Liver (tissue), 9 donors: ENCODE data around the gene LRIG1. TPM values are rescaled to one million over a fixed set of nuclear protein-coding genes. Genes with fewer than 3 reads are reported as not detected.

Experiments used
- DNase-seq: peaks from one replicate; pipeline ENCODE4 v3.0.0-alpha.2; 2017; ENCODE audit warnings: low spot score
- H3K27ac ChIP-seq, 2 donors: one replicate each; pipeline ENCODE4 v1.7.0; 2013; ENCODE audit warnings: inconsistent platforms in 2 of 2, low read length in 2 of 2, control low read depth in 1 of 2, low read depth in 1 of 2, mild to moderate bottlenecking in 1 of 2
- H3K27me3 ChIP-seq, 4 donors: one replicate each; pipeline versions ENCODE4 v1.6.1 to v1.7.0; 2013; ENCODE audit warnings: low read length in 3 of 4, inconsistent platforms in 1 of 4, mild to moderate bottlenecking in 1 of 4, moderate library complexity in 1 of 4; ENCODE audit not compliant: control insufficient read depth in 4 of 4, insufficient read depth in 4 of 4
- H3K36me3 ChIP-seq, 4 donors: one replicate each; pipeline versions ENCODE4 v1.6.1 to v1.7.0; 2013; ENCODE audit warnings: low read length in 3 of 4, mild to moderate bottlenecking in 3 of 4, low read depth in 1 of 4, moderate library complexity in 1 of 4; ENCODE audit not compliant: control insufficient read depth in 4 of 4, insufficient read depth in 3 of 4
- H3K4me1 ChIP-seq, 4 donors: one replicate each; pipeline versions ENCODE4 v1.6.1 to v1.7.0; 2013; ENCODE audit warnings: low read length in 3 of 4, mild to moderate bottlenecking in 3 of 4, moderate library complexity in 1 of 4; ENCODE audit not compliant: control insufficient read depth in 4 of 4, insufficient read depth in 4 of 4
- H3K4me3 ChIP-seq, 3 donors: one replicate each; pipeline versions ENCODE4 v1.6.1 to v1.7.0; 2013; ENCODE audit warnings: low read length in 3 of 3, control low read depth in 1 of 3, low read depth in 1 of 3, mild to moderate bottlenecking in 1 of 3
- H3K9ac ChIP-seq, 2 donors: one replicate each; pipeline ENCODE4 v1.7.0; 2013; ENCODE audit warnings: low read length in 2 of 2, mild to moderate bottlenecking in 2 of 2, moderate library complexity in 2 of 2, control low read depth in 1 of 2, low read depth in 1 of 2
- H3K9me3 ChIP-seq, 4 donors: one replicate each; pipeline versions ENCODE4 v1.6.1 to v1.7.0; 2013; ENCODE audit warnings: low read length in 3 of 4; ENCODE audit not compliant: control insufficient read depth in 4 of 4
- ATF3 ChIP-seq: IDR thresholded peaks from 2 replicates; pipeline ENCODE4 v1.6.1; 2016; ENCODE audit warnings: antibody characterized with exemption
- CTCF ChIP-seq: fragments of 150-350 bp; IDR thresholded peaks from 2 replicates; pipeline ENCODE4 v1.5.1; 2017; ENCODE audit warnings: improper control_type of control experiment, low read depth, low read length; ENCODE audit not compliant: missing input control
- EGR1 ChIP-seq, 2 donors: IDR thresholded peaks; 2 replicates each; pipeline ENCODE4 v1.6.1; 2016 to 2018; ENCODE audit warnings: antibody characterized with exemption in 2 of 2, low read depth in 2 of 2
- FOXA1 ChIP-seq: IDR thresholded peaks from 2 replicates; pipeline ENCODE4 v1.6.1; 2016; ENCODE audit warnings: antibody characterized with exemption
- FOXA2 ChIP-seq: IDR thresholded peaks from 2 replicates; pipeline ENCODE4 v1.6.1; 2016; ENCODE audit warnings: antibody characterized with exemption
- GABPA ChIP-seq, 2 donors: IDR thresholded peaks in 1 of 2; conservative IDR thresholded peaks in 1 of 2; 2 replicates each; pipeline ENCODE4 v1.6.1; 2016; ENCODE audit warnings: antibody characterized with exemption in 2 of 2, mild to moderate bottlenecking in 1 of 2, moderate library complexity in 1 of 2
- HNF4G ChIP-seq: IDR thresholded peaks from 2 replicates; pipeline ENCODE4 v1.6.1; 2016; ENCODE audit warnings: antibody characterized with exemption
- JUND ChIP-seq, 2 donors: IDR thresholded peaks; 2 replicates each; pipeline ENCODE4 v1.6.1; 2016; ENCODE audit warnings: antibody characterized with exemption in 2 of 2
- MAX ChIP-seq: IDR thresholded peaks from 2 replicates; pipeline ENCODE4 v1.6.1; 2016; ENCODE audit warnings: antibody characterized with exemption
- NR2F2 ChIP-seq: IDR thresholded peaks from 2 replicates; pipeline ENCODE4 v1.6.1; 2016; ENCODE audit warnings: antibody characterized with exemption
- RAD21 ChIP-seq, 2 donors: IDR thresholded peaks; 2 replicates each; pipeline ENCODE4 v1.6.1; 2016; ENCODE audit warnings: antibody characterized with exemption in 2 of 2, mild to moderate bottlenecking in 2 of 2
- RXRA ChIP-seq, 2 donors: IDR thresholded peaks; 2 replicates each; pipeline ENCODE4 v1.6.1; 2017 to 2018; ENCODE audit warnings: antibody characterized with exemption in 2 of 2, mild to moderate bottlenecking in 1 of 2
- TAF1 ChIP-seq: conservative IDR thresholded peaks from 2 replicates; pipeline ENCODE4 v1.6.1; 2016; ENCODE audit warnings: antibody characterized with exemption, mild to moderate bottlenecking
- YY1 ChIP-seq: IDR thresholded peaks from 2 replicates; pipeline ENCODE4 v1.6.1; 2016; ENCODE audit warnings: antibody characterized with exemption, mild to moderate bottlenecking
- WGBS: extraction: QIAGEN DNeasy Blood & Tissue Kit; methylation state at CpG from one replicate; pipeline ENCODE4 v1.1.7; 2013; 5-methylcytosine and 5-hydroxymethylcytosine counted together
- polyA plus RNA-seq, 2 donors: library from polyadenylated mRNA; stranded (reverse) in 1 of 2; unstranded in 1 of 2; fragments of 200-250 nt in 1 of 2; fragments of >200 nt in 1 of 2; fragmentation: Nextera tagmentation in 1 of 2; extraction: Ambion mirVana in 1 of 2; gene quantifications; one replicate each; pipeline versions ENCODE4 v1.2.1 to v1.2.3, GENCODE V29; 2013 to 2015
- total RNA-seq, 2 donors: library from RNA; depleted of rRNA; stranded (reverse); fragments of >200 nt; gene quantifications; one replicate each; pipeline ENCODE4 v1.2.3, GENCODE V29; 2014
- donor health status: healthy.
- donor health status: healthy.
- donor health status: healthy.
- donor health status: healthy.
- donor health status: healthy.

Gene LRIG1
- total and polyA plus RNA-seq, 4 donors: 9.4 to 48.9 (median 12.9) TPM

GRCh38 chr3:66386011-66386924 lies 114.6 kb downstream of the LRIG1 start (continued):
- TF ChIP-seq JUND (IDR thresholded peaks at IDR 0.05) (no peak), ATF3 (no peak), EGR1 (IDR thresholded peaks at IDR 0.05; ENCODE audit: low read depth in 2 of 2) (no peak), HNF4G (no peak), RAD21 (IDR thresholded peaks at IDR 0.05) (no peak), MAX (no peak), GABPA (IDR thresholded peaks at IDR 0.05 in 1 of 2, conservative IDR thresholded peaks at IDR 0.05 in 1 of 2) (no peak), NR2F2 (no peak), YY1 (no peak), TAF1 (no peak)

DNA sequence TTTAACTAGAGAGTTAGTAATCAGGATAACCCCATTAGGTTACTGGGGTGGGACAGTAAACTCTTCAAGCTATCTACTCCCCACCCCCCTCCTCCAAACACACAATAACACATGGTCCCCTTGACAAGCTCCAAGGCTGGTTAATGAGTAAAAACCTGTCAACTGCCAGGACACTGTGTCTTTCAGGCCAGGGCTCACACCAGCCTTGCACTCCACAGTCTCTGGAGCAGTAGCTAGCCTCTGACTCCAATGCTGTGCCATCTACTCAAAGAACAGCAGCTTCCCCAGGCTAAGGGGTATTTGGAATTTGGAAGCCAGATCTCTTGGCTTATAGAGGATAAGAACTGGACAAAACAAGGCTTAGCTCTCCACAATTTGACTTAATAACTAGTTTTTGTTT lies 115.8 kb downstream of the LRIG1 start:
- no peak for DNase-seq
- no peak for TF ChIP-seq RXRA (IDR thresholded peaks at IDR 0.05)
- no peak for TF ChIP-seq ATF3
- TF ChIP-seq FOXA1: no peak
- no peak for TF ChIP-seq MAX
- no peak for TF ChIP-seq RAD21 (IDR thresholded peaks at IDR 0.05)
- no peak for TF ChIP-seq TAF1
- no peak overlapping the region for H3K9ac ChIP-seq
- H3K9me3 ChIP-seq: no peaks in the 10 kb centered on the region
- peaks cover 17 to 68% (median 59%) of the 10 kb centered on the region in 4 donors for H3K36me3 ChIP-seq
- H3K27ac ChIP-seq: no peak overlapping the region
- H3K4me3 ChIP-seq: no peak overlapping the region
- no peaks in the 10 kb centered on the region for H3K4me1 ChIP-seq
- H3K27me3 ChIP-seq: no peaks in the 10 kb centered on the region

DNA sequence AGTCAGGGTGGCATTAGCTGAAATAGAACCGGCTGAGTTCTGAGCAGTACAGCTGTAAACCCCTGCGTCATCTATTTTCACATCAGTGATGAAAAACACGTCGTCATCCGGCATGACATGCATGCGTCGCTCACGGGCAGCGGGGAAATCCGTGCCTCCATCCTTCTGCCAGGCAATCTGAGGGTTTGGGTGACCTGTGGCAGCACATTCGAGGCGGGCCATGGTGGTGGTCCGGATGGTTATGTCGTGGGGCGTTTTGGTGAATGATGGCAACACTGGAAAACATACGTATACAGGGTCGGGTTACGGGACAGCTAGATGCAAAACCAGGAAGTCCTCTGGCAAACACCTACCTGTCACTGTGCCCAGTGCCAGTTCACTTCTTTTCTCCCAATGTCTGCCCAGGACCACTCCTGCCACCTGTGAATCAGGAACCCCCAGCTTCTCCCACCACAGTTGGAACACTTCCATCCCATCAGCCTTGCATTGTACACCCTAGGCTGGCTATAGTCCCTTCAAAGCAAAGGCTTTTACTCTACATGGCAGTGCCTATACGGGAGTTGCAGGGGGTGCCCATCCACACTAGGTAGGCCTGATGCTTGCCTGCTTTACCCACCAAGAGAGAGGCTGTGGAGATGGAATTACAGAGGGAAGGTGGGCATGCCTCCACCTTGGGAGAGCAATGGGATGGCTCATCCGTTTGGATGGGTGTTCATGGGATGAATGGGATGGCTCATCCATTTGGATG lies 116.7 kb downstream of the LRIG1 start:
- DNase-seq: no peak
- TF ChIP-seq CTCF (no peak), FOXA2 (no peak), EGR1 (IDR thresholded peaks at IDR 0.05; ENCODE audit: low read depth in 2 of 2) (no peak), GABPA (IDR thresholded peaks at IDR 0.05 in 1 of 2, conservative IDR thresholded peaks at IDR 0.05 in 1 of 2) (no peak)

More for the DNA sequence above, 116.7 kb downstream of the LRIG1 start:
- no peaks in the 10 kb centered on the region for H3K4me1 ChIP-seq
- no peak overlapping the region for H3K27ac ChIP-seq
- 95% methylated on average over 20 of the region's 20 CpGs for WGBS
- H3K27me3 ChIP-seq: no peaks in the 10 kb centered on the region
- H3K9me3 ChIP-seq: no peaks in the 10 kb centered on the region
- H3K9ac ChIP-seq: no peak overlapping the region
- no peak overlapping the region for H3K4me3 ChIP-seq
- peaks cover 17 to 77% (median 68%) of the 10 kb centered on the region in 4 donors for H3K36me3 ChIP-seq
